Upper lobe of left lung (tissue), 6 donors: ENCODE results near the gene FCN1. TPM values are rescaled to one million over a fixed set of nuclear protein-coding genes. Genes with fewer than 3 reads are reported as not detected.

Experiments used
- ATAC-seq, 2 donors: fragments of 200-7000 bp; cut with Tn5 transposase; one replicate each; pipeline ENCODE4 v1.9.1; 2022; ENCODE audit warnings: mild to moderate bottlenecking in 2 of 2, moderate library complexity in 2 of 2; ENCODE audit not compliant: low FRiP score in 2 of 2
- DNase-seq, 2 donors: peaks; one replicate each; pipeline ENCODE4 v3.0.0-alpha.2; 2019 to 2020
- H3K27ac ChIP-seq, 4 donors: fragments of 200-600 bp; sonication (generic); one replicate each; pipeline ENCODE4 v1.5.1; 2016 to 2019
- H3K27me3 ChIP-seq, 4 donors: fragments of 200-600 bp; sonication (generic); one replicate each; pipeline ENCODE4 v1.5.1; 2017 to 2019
- H3K36me3 ChIP-seq, 4 donors: fragments of 200-600 bp; sonication (generic); one replicate each; pipeline ENCODE4 v1.5.1; 2016 to 2019
- H3K4me1 ChIP-seq, 4 donors: fragments of 200-600 bp; sonication (generic); one replicate each; pipeline ENCODE4 v1.5.1; 2018 to 2019
- H3K4me3 ChIP-seq, 4 donors: fragments of 200-600 bp; sonication (generic); one replicate each; pipeline ENCODE4 v1.5.1; 2017 to 2019; ENCODE audit warnings: mild to moderate bottlenecking in 2 of 4, moderate library complexity in 1 of 4
- H3K9me3 ChIP-seq, 4 donors: fragments of 200-600 bp; sonication (generic); one replicate each; pipeline ENCODE4 v1.5.1; 2018 to 2019
- EP300 ChIP-seq, 4 donors: sonication (generic); formaldehyde crosslinking; IDR thresholded peaks; one replicate each; pipeline ENCODE4 v1.5.1; 2017; ENCODE audit warnings: antibody characterized with exemption in 4 of 4, control low read depth in 2 of 4
- POLR2A ChIP-seq, 4 donors: fragments of 450-650 bp; IDR thresholded peaks; one replicate each; pipeline ENCODE4 v1.5.1; 2016 to 2017; ENCODE audit warnings: antibody characterized with exemption in 4 of 4, mild to moderate bottlenecking in 2 of 4
- POLR2AphosphoS5 ChIP-seq, 2 donors: sonication (generic); formaldehyde crosslinking; IDR thresholded peaks; one replicate each; pipeline ENCODE4 v1.5.1; 2017; ENCODE audit warnings: antibody characterized with exemption in 2 of 2
- WGBS, 2 donors: methylation state at CpG; one replicate each; pipeline ENCODE4 v1.1.5; 2017 to 2018; 5-methylcytosine and 5-hydroxymethylcytosine counted together
- total RNA-seq, 6 donors: library from RNA; depleted of rRNA in 4 of 6; stranded (reverse); fragments of >200 nt in 4 of 6; gene quantifications; one replicate each; pipeline versions ENCODE4 v1.1.0 to v1.2.1, GENCODE V29; 2016 to 2021
- TF ChIP-seq, protein P1 (sequence below), 6 experiments: fragments of 450-650 bp in 4 of 6; fragments of 200-600 bp in 2 of 6; sonication (generic) in 2 of 6; IDR thresholded peaks; one replicate each; pipeline ENCODE4 v1.5.1; 2016 to 2019; ENCODE audit warnings: antibody characterized with exemption in 6 of 6
- donor health status: DM: no; HTN: no; CAD: no; lungs with moderate emphysema.
- donor health status: DM: no; HTN: yes; CAD: no; lungs with severe emphysema.

The FCN1 gene
- total RNA-seq, 6 donors from 2014 or later, result 11.5 to 147 (median 19.7) TPM

GRCh38 chr9:134869554-134870300, 48.0 kb downstream of the FCN1 start:
- peak; percentile 9 to 19 for ATAC-seq
- no peaks in the 10 kb centered on the region for H3K9me3 ChIP-seq
- no peaks in the 10 kb centered on the region for H3K36me3 ChIP-seq
- no peak overlapping the region for H3K4me3 ChIP-seq
- peaks cover 0 to 4% (median 0%) of the 10 kb centered on the region in 4 donors for H3K4me1 ChIP-seq
- TF ChIP-seq EP300 (IDR thresholded peaks at IDR 0.05), result no peak
- TF ChIP-seq, protein P1, sequence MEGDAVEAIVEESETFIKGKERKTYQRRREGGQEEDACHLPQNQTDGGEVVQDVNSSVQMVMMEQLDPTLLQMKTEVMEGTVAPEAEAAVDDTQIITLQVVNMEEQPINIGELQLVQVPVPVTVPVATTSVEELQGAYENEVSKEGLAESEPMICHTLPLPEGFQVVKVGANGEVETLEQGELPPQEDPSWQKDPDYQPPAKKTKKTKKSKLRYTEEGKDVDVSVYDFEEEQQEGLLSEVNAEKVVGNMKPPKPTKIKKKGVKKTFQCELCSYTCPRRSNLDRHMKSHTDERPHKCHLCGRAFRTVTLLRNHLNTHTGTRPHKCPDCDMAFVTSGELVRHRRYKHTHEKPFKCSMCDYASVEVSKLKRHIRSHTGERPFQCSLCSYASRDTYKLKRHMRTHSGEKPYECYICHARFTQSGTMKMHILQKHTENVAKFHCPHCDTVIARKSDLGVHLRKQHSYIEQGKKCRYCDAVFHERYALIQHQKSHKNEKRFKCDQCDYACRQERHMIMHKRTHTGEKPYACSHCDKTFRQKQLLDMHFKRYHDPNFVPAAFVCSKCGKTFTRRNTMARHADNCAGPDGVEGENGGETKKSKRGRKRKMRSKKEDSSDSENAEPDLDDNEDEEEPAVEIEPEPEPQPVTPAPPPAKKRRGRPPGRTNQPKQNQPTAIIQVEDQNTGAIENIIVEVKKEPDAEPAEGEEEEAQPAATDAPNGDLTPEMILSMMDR (IDR thresholded peaks at IDR 0.05), result no peak
- no peak for TF ChIP-seq POLR2A (IDR thresholded peaks at IDR 0.05)
- TF ChIP-seq POLR2AphosphoS5 (IDR thresholded peaks at IDR 0.05), result no peak
- peak in 1 of 2 donors; percentile 17 for DNase-seq
- peak overlapping the region in 2 of 4 donors; percentile 77 to 83 for H3K27ac ChIP-seq
- no peaks in the 10 kb centered on the region for H3K27me3 ChIP-seq
- WGBS, 2 donors, result 79 to 91% methylated on average over 8 to 9 of the region's 17 CpGs

DNA sequence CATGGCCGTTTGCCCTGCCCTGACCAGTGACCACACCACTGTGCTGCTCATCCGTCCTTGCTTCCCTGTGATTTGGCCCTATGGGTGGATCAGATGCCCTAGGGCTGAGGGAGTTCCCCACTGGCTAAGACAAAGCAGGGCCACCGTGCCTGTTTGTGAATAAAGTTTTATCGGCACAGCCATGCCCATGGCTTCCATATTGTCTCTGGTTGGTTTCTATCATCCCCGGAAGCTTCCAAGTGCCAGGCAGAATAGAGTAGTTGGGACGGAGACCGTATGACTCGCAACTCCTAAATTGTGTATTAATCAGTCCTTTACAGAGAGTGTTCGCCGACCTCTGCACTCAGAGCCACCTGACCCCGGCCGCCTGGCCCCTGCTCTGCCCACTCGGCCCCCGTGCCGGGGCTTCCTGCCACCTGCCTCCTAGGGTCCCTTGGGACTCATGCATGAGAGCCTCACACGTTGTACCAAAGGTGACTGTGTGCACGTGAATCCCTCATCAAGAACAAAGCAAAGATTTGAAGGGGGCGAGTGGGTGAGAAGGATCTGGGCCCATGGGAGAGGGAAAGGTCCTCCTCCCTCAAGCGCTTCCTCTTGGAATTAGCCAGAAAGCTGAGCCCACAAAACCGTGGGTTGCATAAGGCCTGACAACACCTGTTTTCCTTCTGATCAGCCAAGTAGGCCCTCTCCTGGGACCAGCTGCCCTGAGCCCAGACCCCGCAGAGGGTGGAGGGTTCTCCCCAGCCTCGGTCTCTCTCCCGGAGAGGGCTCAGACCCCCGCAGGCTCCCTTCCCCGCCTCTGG, 48.8 kb downstream of the FCN1 start:
- peaks cover 0 to 4% (median 0%) of the 10 kb centered on the region in 4 donors for H3K4me1 ChIP-seq
- 87 to 89% methylated on average over 21 to 25 of the region's 25 CpGs for WGBS, 2 donors
- H3K9me3 ChIP-seq, result no peaks in the 10 kb centered on the region
- DNase-seq, result peak; percentile 19 to 65
- H3K27me3 ChIP-seq, result no peaks in the 10 kb centered on the region
- no peak overlapping the region for H3K27ac ChIP-seq
- no peaks in the 10 kb centered on the region for H3K36me3 ChIP-seq
- no peak overlapping the region for H3K4me3 ChIP-seq
- no peak for TF ChIP-seq EP300 (IDR thresholded peaks at IDR 0.05)
- no peak for TF ChIP-seq POLR2AphosphoS5 (IDR thresholded peaks at IDR 0.05)
- TF ChIP-seq POLR2A (IDR thresholded peaks at IDR 0.05), result no peak
- TF ChIP-seq, protein P1 (IDR thresholded peaks at IDR 0.05), result no peak
- no peak for ATAC-seq

DNA sequence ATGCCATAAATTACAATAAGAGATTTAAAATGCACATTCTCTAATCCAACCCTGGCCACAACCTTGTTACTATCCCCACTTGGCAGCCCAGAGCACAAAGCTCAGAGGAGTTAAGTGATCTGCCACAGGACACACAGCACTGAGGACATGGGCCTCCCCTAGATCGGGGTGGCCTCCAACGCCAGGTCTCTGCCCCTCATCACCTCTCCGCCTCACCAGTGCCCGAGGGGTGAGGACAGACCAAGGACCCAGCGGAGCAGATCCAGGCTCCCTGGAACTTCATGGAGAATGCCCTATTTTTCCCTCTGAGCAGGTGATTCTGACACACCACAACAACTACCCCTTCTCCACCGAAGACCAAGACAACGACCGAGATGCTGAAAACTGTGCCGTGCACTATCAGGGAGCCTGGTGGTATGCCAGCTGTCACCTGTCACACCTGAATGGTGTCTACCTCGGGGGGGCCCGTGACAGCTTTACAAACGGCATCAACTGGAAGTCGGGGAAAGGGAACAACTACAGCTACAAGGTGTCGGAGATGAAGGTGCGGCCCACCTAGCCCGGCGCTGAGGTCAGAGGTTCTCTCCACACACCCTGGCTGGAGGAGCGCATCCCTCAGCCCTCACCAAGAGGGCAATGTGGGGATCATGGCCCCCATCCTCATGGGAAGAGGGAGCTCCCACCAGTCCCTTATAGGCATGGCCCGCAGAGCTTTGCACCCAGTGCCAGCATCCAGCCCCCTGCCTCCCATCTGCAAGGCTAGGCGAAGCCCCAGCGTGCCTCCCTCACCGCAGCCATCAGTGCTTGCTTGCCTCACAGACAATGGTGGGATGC, 49.6 kb downstream of the FCN1 start:
- no peak overlapping the region for H3K4me3 ChIP-seq
- H3K9me3 ChIP-seq, result no peaks in the 10 kb centered on the region
- WGBS, 2 donors, result 92% methylated on average over 15 to 22 of the region's 22 CpGs
- ATAC-seq (no peak), DNase-seq (peak; percentile 14 to 47)
- no peak overlapping the region for H3K27ac ChIP-seq
- TF ChIP-seq, protein P1 (IDR thresholded peaks at IDR 0.05), result no peak
- TF ChIP-seq POLR2A (IDR thresholded peaks at IDR 0.05) (no peak), EP300 (IDR thresholded peaks at IDR 0.05) (no peak), POLR2AphosphoS5 (IDR thresholded peaks at IDR 0.05) (no peak)
- H3K4me1 ChIP-seq, result peaks cover 0 to 4% (median 0%) of the 10 kb centered on the region in 4 donors
- H3K27me3 ChIP-seq, result no peaks in the 10 kb centered on the region
- no peaks in the 10 kb centered on the region for H3K36me3 ChIP-seq

- no peak overlapping the region for H3K27ac ChIP-seq
- no peaks in the 10 kb centered on the region for H3K36me3 ChIP-seq
- no peaks in the 10 kb centered on the region for H3K9me3 ChIP-seq
- ATAC-seq (no peak), DNase-seq (peak in 1 of 2 donors; percentile 16)
- H3K4me3 ChIP-seq, result no peak overlapping the region
- 90 to 92% methylated on average over 5 to 13 of the region's 13 CpGs for WGBS, 2 donors
- no peak for TF ChIP-seq EP300 (IDR thresholded peaks at IDR 0.05)
- TF ChIP-seq, protein P1 (IDR thresholded peaks at IDR 0.05), result no peak
- H3K27me3 ChIP-seq, result no peaks in the 10 kb centered on the region
- no peaks in the 10 kb centered on the region for H3K4me1 ChIP-seq
Measured at GRCh38 chr9:134864821-134865190, 52.9 kb downstream of the FCN1 start.
